CD4-positive, alpha-beta T cell treated with Interleukin-17A for 4 hours (primary cell): ENCODE data around the gene SPDYE17.
"Not testable (repeated sequence)": the region's sequence is repeated elsewhere in the genome, so short reads cannot be mapped to it uniquely, and the experiment has no call there.

Experiments
- DNase-seq: peaks from one replicate; pipeline ENCODE4 v3.0.0-alpha.2; 2020; ENCODE audit warnings: mixed read lengths

Gene SPDYE17

GRCh38 chr7:77032261-77032660 is at the start of gene SPDYE17:
Gene SPDYE17 (minus strand): TSS chr7:77032361. CDS start chr7:77030570, 1,791 bp downstream.
- not testable (repeated sequence) for DNase-seq

- not testable (repeated sequence) for DNase-seq
These were observed 48.1 kb upstream of the SPDYE17 start for GRCh38 chr7:77080236-77080635.

- DNase-seq = not testable (repeated sequence)
These were observed 47.5 kb upstream of the SPDYE17 start for GRCh38 chr7:77079624-77080023.

GRCh38 chr7:77079112-77079511 is 47.0 kb upstream of the SPDYE17 start:
- not testable (repeated sequence) for DNase-seq

- DNase-seq = not testable (repeated sequence)
These were observed 44.9 kb upstream of the SPDYE17 start for GRCh38 chr7:77077060-77077459.

- DNase-seq = not testable (repeated sequence)
These were observed 42.7 kb upstream of the SPDYE17 start for GRCh38 chr7:77074786-77075396.

- not testable (repeated sequence) for DNase-seq
These were observed 38.9 kb upstream of the SPDYE17 start for GRCh38 chr7:77071108-77071507.

- DNase-seq = not testable (repeated sequence)
These were observed 33.7 kb upstream of the SPDYE17 start for GRCh38 chr7:77065869-77066268.

GRCh38 chr7:77063732-77064131 is 31.6 kb upstream of the SPDYE17 start:
- not testable (repeated sequence) for DNase-seq

GRCh38 chr7:77062557-77062956 is 30.4 kb upstream of the SPDYE17 start, which contains the start of gene SPDYE18:
Gene SPDYE18 (minus strand): TSS chr7:77062558. CDS start chr7:77060512, 2,046 bp downstream.
- not testable (repeated sequence) for DNase-seq

GRCh38 chr7:77026349-77026748 is 5.8 kb downstream of the SPDYE17 start:
- not testable (repeated sequence) for DNase-seq

- DNase-seq = not testable (repeated sequence)
These were observed 22.0 kb downstream of the SPDYE17 start for GRCh38 chr7:77010074-77010680.

GRCh38 chr7:77008000-77008399 is 24.2 kb downstream of the SPDYE17 start:
- peak; percentile 1 for DNase-seq

GRCh38 chr7:77006127-77007110 is 25.7 kb downstream of the SPDYE17 start:
- DNase-seq = not testable (repeated sequence)

GRCh38 chr7:77005461-77006057 is 26.6 kb downstream of the SPDYE17 start:
- DNase-seq = peak; percentile 1

- DNase-seq = not testable (repeated sequence)
These were observed 28.0 kb downstream of the SPDYE17 start for GRCh38 chr7:77004151-77004550.

- peak; percentile 0 for DNase-seq
These were observed 28.9 kb downstream of the SPDYE17 start for GRCh38 chr7:77003241-77003640.

GRCh38 chr7:77002678-77003233 is 29.4 kb downstream of the SPDYE17 start:
- DNase-seq = not testable (repeated sequence)

- peak; percentile 1 for DNase-seq
These were observed 30.1 kb downstream of the SPDYE17 start for GRCh38 chr7:77002104-77002503.

GRCh38 chr7:76999474-77000107 is 32.6 kb downstream of the SPDYE17 start:
- not testable (repeated sequence) for DNase-seq

GRCh38 chr7:76998764-76999450 is 33.3 kb downstream of the SPDYE17 start:
- DNase-seq = not testable (repeated sequence)
